Parathyroid adenoma (tissue), 2 donors: Measurements from ENCODE around the gene DENND1B.

Experiments used
- H2AFZ ChIP-seq: fragments of 300-600 bp; sonication (generic); one replicate; pipeline ENCODE4 v1.7.0; 2017; ENCODE audit warnings: antibody characterized with exemption, mild to moderate bottlenecking
- H3K27ac ChIP-seq: fragments of 300-600 bp; sonication (generic); one replicate; pipeline ENCODE4 v1.7.0; 2017
- H3K27me3 ChIP-seq: fragments of 300-600 bp; sonication (generic); one replicate; pipeline ENCODE4 v1.7.0; 2017; ENCODE audit warnings: low read length; ENCODE audit not compliant: control insufficient read depth, insufficient read depth
- H3K36me3 ChIP-seq: fragments of 300-600 bp; sonication (generic); one replicate; pipeline ENCODE4 v1.7.0; 2017; ENCODE audit warnings: low read length; ENCODE audit not compliant: control insufficient read depth, insufficient read depth
- H3K4me1 ChIP-seq: fragments of 300-600 bp; sonication (generic); one replicate; pipeline ENCODE4 v1.7.0; 2017; ENCODE audit warnings: control low read depth
- H3K4me2 ChIP-seq: fragments of 300-600 bp; sonication (generic); one replicate; pipeline ENCODE4 v1.7.0; 2017; ENCODE audit warnings: low read length
- H3K4me3 ChIP-seq: fragments of 300-600 bp; sonication (generic); one replicate; pipeline ENCODE4 v1.7.0; 2017; ENCODE audit warnings: low read depth, low read length
- H3K79me2 ChIP-seq: fragments of 300-600 bp; sonication (generic); one replicate; pipeline ENCODE4 v1.7.0; 2017; ENCODE audit warnings: control low read depth
- H3K9ac ChIP-seq: fragments of 300-600 bp; sonication (generic); one replicate; pipeline ENCODE4 v1.7.0; 2017; ENCODE audit warnings: mild to moderate bottlenecking
- H3K9me3 ChIP-seq: fragments of 300-600 bp; sonication (generic); one replicate; pipeline ENCODE4 v1.7.0; 2017; ENCODE audit warnings: low read length; ENCODE audit not compliant: control insufficient read depth
- CTCF ChIP-seq: fragments of 300-600 bp; sonication (generic); IDR thresholded peaks from one replicate; pipeline ENCODE4 v1.7.0; 2017; ENCODE audit warnings: antibody characterized with exemption, mild to moderate bottlenecking
- donor health status: primary hyperparathyroidism.

Gene DENND1B

GRCh38 chr1:197521118-197521739 lies 254.1 kb downstream of the DENND1B start:
- no peak overlapping the region for H3K9ac ChIP-seq
- no peak overlapping the region for H2AFZ ChIP-seq
- H3K36me3 ChIP-seq, result no peaks in the 10 kb centered on the region
- H3K4me3 ChIP-seq, result no peak overlapping the region
- H3K9me3 ChIP-seq, result no peaks in the 10 kb centered on the region
- no peaks in the 10 kb centered on the region for H3K4me1 ChIP-seq
- no peaks in the 10 kb centered on the region for H3K27me3 ChIP-seq
- H3K79me2 ChIP-seq, result no peaks in the 10 kb centered on the region
- TF ChIP-seq CTCF, result peak; percentile 20
- H3K4me2 ChIP-seq, result no peak overlapping the region
- H3K27ac ChIP-seq, result no peak overlapping the region

GRCh38 chr1:197519741-197520334 lies 255.4 kb downstream of the DENND1B start:
- Histone ChIP-seq H3K27ac (no peak overlapping the region), H3K9me3 (no peaks in the 10 kb centered on the region), H3K36me3 (no peaks in the 10 kb centered on the region), H3K9ac (no peak overlapping the region), H3K4me2 (no peak overlapping the region), H3K27me3 (no peaks in the 10 kb centered on the region), H3K79me2 (no peaks in the 10 kb centered on the region), H3K4me3 (no peak overlapping the region), H2AFZ (no peak overlapping the region), H3K4me1 (no peaks in the 10 kb centered on the region)
- TF ChIP-seq CTCF, result peak; percentile 5

GRCh38 chr1:197515421-197515820 lies 259.9 kb downstream of the DENND1B start:
- no peaks in the 10 kb centered on the region for H3K27me3 ChIP-seq
- no peak overlapping the region for H3K9ac ChIP-seq
- H3K4me3 ChIP-seq, result no peak overlapping the region
- H3K4me1 ChIP-seq, result no peaks in the 10 kb centered on the region
- H3K27ac ChIP-seq, result no peak overlapping the region
- H3K79me2 ChIP-seq, result no peaks in the 10 kb centered on the region
- no peaks in the 10 kb centered on the region for H3K36me3 ChIP-seq
- no peaks in the 10 kb centered on the region for H3K9me3 ChIP-seq
- TF ChIP-seq CTCF, result no peak
- no peak overlapping the region for H2AFZ ChIP-seq
- H3K4me2 ChIP-seq, result no peak overlapping the region

- no peaks in the 10 kb centered on the region for H3K9me3 ChIP-seq
- H3K27ac ChIP-seq, result no peak overlapping the region
- no peak overlapping the region for H3K4me3 ChIP-seq
- no peak overlapping the region for H3K9ac ChIP-seq
- H3K27me3 ChIP-seq, result no peaks in the 10 kb centered on the region
- TF ChIP-seq CTCF, result no peak
- H3K4me1 ChIP-seq, result no peaks in the 10 kb centered on the region
- H3K4me2 ChIP-seq, result no peak overlapping the region
- no peaks in the 10 kb centered on the region for H3K79me2 ChIP-seq
- H2AFZ ChIP-seq, result no peak overlapping the region
- H3K36me3 ChIP-seq, result no peaks in the 10 kb centered on the region
Measured at GRCh38 chr1:197510691-197511378, 264.4 kb downstream of the DENND1B start.
